ENCODE results near the gene ZNF44.
A peak's percentile ranks its signal among the peaks of the same experiment; 100 is the strongest.
"Not testable (repeated sequence)": the region's sequence is repeated elsewhere in the genome, so short reads cannot be mapped to it uniquely, and the experiment has no call there.

Gene ZNF44

DNA sequence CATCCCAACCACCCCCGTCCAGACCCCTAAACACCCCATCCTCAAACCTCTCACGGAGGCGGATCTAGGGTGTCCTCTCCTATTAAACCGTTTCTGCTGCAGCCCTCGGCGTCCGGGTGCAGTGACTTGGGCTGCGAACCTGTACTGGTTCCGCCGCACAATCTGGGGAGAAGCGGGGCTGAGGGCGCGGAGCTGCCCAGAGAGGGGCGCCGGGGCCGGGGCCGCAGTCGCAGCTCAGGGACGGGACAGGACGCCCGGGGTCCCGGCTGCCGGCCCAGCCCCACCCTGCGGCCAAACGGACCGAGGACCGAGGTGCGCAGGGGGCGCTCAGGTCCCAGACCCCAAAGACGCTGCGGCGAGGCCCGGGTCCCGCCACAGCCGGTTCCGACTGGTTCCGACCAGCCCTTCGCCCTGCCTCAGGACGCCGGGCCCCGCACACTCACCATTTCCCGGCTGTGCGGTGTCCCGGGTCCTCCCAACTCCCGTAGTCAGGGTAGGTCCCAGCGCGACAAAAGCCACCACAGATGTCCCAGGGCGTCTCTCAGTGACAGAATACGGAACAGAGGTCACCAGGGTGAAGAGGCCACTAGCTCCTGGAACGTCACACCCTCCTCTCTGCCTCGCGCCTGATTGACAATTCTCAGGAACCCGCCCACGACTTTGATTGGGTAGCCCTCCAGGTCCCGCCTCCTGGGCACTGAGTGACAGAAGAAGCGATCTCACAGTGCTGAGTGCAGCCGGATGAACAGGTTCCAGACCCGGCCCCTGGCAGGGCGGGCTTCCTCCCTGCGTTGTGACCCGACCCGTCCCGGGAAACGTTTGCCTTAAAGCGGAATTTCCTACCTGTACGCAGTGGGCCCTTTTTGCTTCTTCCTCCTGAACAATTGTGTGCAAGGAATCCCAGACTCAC is at the start of gene ZNF44:
Gene ZNF44 (minus strand): TSS at position 635 of the 910 bp plus-strand sequence. CDS start 189 bp downstream, at position 446.
- DNase-seq = peak; percentile 99

DNA sequence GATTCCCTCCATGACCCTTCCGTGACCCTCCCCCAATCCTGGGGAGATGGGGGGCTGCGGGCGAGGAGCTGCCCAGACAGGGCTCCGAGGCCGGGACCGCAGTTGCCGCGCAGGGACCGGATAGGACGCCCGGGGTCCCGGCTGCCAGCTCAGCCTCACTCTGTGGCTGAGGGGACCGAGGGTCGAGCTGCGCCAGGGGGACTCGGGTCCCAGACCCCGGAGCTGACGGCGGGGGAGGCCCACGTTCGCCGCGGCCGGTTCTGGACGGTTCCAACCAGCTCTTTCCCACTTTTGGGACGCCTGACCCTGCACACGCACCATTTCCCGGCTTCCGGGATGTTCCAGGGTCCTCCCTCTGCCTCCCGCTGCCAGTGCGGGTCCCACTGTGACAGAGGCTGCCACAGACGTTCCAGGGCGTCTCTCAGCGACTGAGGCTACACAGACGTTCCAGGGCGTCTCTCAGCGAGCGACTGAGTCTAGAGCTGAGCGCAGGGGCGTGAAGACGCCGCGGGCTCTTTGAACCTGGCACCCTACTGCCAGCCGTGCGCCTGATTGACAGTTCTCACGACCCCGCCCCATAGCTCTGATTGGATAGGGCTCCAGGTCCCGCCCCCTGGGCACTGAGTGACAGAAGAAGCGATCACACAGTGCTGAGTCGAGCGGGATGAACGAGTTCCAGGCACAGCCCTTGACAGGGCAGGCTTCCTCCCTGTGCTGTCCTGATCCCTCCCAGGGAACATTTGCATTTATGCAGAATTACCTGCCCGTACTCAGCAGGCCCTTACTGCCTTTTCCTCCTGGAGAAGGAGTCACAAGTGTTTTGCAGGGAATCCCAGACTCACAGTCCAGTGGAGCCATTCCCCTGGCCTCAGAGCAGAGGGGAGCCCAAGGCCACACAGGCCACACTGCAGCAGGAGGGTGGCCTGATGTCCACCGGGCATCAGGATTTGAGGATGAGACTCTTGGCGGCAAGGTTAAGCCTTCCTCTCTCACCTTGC is 38.8 kb upstream of the ZNF44 start, which contains the start of gene ZNF563:
Gene ZNF563 (minus strand): TSS at position 472 of the 998 bp plus-strand sequence. CDS start 151 bp downstream, at position 321.
- peak; percentile 98 for DNase-seq

DNA sequence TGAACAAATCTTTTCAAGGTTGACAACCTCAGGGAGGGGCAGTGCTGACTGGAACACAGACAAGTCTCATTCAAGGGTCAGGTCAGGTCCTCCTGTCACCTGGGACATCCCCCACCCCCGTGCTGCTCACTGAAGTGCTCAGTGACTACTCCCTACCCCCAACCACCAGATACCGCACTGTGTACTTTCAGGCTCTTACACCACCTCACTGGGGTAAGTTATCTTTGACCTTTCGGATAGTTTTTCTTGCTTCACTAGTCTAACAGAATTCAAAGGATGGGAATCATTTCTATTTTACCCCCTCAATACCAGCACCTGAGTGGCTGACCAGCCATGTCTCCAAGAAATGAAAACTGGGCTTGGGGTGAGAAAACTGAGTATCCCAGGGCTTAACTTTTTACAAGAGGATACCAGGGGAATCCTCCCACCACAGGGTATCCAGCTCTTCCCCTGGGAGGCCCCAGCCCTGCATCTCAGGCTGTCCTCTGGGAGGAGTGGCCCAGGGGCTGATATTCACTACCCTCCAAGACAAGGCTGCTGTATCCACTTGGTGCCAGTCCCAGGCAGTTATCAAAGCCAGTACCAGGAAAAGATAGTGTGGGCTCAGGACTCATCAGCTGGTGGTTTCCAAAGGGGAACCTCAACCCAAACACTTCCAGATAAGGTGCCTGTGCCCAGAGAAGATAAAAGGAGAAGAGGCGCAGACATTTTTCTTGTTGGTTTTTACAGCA is 36.7 kb upstream of the ZNF44 start:
- peak; percentile 91 for DNase-seq

DNA sequence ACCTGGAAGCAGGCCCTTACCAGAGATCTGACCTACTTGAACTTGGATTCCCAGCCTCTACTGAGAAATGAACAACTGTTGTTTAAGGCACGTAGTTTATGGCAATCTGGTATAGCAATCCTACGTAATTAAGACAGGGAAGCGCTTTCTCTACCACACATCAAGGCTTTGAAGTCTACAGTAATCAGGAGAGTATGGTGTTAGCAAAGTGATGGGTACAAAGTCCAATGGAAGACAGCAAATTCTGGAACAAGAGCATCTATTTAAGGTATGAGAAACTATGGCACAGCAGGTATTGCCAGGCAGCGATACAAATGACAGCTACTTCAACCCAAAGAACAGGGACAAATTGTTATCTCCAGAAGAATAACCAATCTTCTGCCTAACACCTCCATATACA is 35.7 kb upstream of the ZNF44 start:
- no peak for DNase-seq

DNA sequence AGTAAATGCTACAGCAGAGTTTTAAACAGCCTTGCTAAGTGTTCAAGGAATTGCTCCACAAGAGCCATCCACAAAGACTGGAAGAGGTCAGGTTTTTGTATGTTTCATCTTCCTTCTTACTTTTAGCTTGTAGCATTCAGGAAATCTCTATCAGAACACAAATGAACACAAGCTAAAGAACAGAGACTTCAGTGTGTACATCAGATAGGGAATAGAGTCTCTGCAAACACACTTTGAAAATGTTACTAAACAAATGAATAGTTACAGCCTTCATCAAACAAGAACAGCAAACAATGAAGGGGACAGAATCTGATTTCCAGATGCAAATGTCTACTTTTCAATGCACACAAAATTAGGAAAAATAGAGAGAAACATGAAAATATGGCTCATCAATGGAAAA is 31.0 kb upstream of the ZNF44 start:
- no peak for DNase-seq

DNA sequence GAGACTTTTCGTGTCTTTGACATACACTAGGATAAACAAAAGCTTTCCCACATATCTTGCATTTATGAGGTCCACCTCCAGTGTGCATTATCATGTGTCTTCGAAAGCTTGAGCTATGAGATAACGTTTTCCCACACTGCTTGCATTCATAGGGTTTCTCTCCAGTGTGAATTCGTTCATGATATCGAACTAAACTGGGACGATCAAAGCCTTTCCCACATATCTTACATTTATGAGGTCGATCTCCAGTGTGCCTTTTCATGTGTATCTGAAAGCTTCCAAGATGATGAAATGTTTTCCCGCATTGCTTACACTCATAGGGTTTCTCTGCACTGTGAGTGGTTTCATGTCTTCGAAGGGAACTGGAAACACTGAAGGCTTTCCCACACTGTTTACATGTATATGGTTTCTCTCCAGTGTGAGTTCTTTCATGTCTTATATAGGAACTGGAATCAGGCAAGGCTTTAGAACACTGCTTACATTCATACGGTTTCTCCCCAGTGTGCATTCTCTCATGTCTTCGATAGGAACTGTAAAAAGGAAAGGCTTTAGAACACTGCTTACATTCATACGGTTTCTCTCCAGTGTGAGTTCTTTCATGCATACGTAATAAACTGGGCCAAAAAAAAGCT is 24.2 kb upstream of the ZNF44 start:
- no peak for DNase-seq

GRCh38 chr19:12314553-12314952 is 19.9 kb upstream of the ZNF44 start:
- no peak for DNase-seq

DNA sequence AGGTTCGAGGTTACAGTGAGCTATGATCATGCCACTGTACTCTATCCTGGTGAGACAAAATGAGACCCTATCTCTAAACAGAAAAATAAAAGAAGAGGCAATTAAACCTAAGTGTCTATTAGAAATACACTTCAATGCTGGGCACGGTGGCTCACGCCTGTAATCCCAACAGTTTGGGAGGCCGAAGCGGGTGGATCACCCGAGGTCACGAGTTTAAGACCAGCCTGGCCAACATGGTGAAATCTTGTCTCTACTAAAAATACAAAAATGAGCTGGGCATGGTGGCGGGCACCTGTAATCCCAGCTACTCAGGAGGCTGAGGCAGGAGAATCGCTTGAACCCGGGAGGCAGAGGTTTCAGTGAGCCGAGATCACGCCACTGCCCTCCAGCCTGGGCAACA is 14.2 kb upstream of the ZNF44 start:
- DNase-seq = not testable (repeated sequence)

DNA sequence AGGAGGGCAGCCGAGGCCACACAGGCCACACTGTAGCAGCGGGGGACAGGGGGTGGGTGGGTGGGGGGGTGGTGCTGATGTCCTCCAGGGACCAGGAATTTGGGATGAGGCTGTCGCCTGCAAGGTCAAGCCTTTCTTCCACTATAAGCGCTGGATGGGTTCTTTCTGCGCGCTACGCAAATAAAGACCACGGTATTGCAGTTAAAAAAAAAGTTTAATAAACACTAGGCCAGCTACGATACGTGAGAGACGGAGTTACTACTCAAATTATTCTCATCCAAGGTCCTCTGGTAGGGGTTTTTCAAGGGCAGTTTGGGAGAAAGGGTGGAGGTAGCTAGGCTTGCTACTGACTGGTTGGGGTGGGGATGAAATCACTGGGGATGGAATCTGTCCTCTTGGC is 508 bp upstream of the ZNF44 start:
- DNase-seq = peak; percentile 28

DNA sequence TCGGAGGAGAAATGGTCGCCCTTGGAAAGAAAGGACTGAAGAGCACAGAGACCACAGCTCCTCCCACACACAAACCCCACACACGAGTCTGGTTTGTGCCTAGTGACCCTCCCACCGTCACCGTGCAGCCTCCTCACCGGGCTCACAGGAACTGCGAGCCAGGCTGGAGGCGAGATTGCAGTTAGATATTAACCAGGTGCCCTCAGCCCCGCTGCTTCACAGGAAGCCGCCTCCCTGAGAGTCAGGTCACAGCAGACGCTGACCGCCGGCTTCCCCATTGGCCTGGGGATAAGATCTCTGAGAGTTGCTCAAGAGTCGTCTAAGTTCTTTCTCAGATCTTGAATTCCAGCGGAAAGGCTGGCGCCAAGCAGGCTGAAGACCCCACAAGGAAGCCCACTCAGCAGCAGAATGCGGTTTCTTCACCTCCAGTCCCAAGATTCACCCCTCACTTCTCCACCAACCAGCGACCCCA is 870 bp downstream of the ZNF44 start:
- DNase-seq = peak; percentile 91

GRCh38 chr19:12289790-12290065 is 5.0 kb downstream of the ZNF44 start:
- no peak for DNase-seq

- DNase-seq = no peak
Measured at GRCh38 chr19:12287958-12288500, 6.7 kb downstream of the ZNF44 start.

- DNase-seq = no peak
Measured at GRCh38 chr19:12284631-12285030, 10.1 kb downstream of the ZNF44 start.

GRCh38 chr19:12284226-12284625 is 10.5 kb downstream of the ZNF44 start:
- no peak for DNase-seq

DNA sequence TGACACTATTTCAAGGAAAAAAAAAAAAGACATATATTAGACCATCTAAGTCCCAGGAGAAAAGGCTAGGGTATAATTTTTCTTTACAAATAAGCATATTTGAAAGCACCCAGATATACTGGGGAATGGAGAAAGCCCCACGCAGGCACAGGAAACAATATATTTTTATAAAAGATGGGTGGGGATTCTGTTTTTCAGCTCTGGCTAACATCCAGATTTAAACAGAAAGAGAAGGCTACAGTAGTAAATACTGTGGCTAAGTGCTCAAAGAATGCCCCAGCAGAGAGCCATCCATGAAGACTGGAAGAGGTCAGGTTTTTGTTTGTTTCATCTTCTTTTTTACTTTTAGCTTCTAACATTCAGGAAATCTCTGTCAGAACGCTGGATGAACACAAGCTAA is 16.0 kb downstream of the ZNF44 start:
- no peak for DNase-seq

GRCh38 chr19:12272980-12273901 is 21.4 kb downstream of the ZNF44 start:
- no peak for DNase-seq

DNA sequence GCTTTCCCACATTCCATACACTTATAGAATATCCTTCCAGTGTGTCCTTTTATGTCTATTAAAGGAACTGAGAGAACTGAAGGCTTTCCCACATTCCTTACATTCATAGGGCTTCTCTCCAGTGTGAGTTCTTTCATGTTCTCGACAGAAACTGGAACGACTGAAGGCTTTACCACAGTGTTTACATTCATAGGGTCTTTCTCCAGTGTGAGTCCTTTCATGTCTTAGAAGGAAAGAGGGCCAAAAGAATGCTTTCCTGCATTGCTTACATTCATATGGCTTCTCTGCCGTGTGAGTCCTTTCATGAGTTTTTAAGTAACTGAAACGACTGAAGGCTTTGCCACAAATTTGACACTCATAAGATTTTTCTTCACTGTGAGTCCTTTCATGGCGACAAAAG is 22.3 kb downstream of the ZNF44 start:
- no peak for DNase-seq

DNA sequence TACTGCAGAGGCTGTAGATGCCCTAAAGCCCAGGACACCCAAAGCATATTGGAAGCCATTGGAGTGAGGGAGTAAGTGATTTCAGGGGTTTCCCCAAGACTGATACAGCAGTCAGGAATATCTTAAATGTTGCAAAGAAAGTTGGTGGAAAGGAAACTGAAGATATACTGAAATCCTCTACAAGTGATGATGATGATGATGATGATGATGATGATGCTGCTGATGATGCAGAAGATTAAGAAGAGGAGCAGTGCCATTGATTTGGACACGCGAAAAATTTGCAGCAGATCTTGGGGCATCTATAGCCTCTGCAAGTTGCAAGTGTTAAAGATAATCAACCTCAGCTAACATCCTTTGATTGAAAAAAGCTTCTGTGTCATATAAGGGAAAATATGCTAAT is 23.8 kb downstream of the ZNF44 start:
- no peak for DNase-seq

DNA sequence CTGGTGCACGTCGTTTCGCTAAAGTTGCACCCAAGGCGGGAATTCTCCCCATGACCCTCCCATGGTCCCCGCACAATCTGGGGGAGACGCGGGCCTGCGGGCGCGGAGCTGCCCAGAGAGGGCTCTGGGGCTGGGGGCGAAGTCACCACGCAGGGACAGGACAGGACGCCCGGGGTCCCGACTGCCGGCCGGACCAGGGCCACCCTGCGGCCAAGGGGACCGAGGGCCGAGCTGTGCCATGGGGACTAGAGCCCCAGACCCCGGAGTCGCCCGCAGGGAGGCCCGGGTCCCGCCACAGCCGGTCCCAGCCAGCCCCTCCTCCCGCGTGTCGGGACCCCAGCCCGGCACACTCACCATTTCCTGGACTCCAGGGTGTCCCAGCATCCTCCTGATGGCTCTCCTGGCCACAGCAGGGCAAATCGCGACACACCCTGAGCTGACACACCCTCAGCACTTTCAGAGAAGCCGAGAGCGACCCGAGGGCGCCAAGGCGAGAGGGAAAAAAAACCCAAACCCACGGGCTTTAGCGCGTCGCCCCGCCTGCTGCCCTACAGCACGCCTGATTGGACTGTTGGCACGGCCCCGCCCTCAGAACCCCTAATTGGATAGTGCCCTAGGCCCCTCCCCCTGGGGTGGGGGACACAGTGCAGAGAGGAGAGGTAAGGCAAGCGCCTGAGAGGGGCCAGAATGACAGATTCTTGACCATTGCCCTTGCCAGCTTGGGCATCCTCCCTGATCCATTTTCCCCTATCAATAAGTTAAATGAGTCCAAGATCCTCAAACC is 28.6 kb downstream of the ZNF44 start:
- no peak for DNase-seq

- no peak for DNase-seq
Measured at GRCh38 chr19:12261554-12261953, 33.1 kb downstream of the ZNF44 start.

Measured in hematopoietic multipotent progenitor cell treated with erythropoietin and hydrocortisone succinate and interleukin-3 and kit ligand, for 4 days (in vitro differentiated cells).